GM23338 (cell line): ENCODE results near the gene RBM33. TPM values are rescaled to one million over a fixed set of nuclear protein-coding genes. Genes with fewer than 3 reads are reported as not detected.

Source experiments
- ATAC-seq: fragments of 200-7000 bp; cut with Tn5 transposase; 3 replicates; pipeline ENCODE4 v1.9.1; 2020
- DNase-seq: peaks from one replicate; pipeline ENCODE4 v3.0.0-alpha.2; 2015; ENCODE audit warnings: low spot score
- H2AFZ ChIP-seq: fragments of 200-600 bp; sonication (generic); 2 replicates; pipeline ENCODE4 v1.8.0; 2016; ENCODE audit warnings: antibody characterized with exemption, mild to moderate bottlenecking, moderate library complexity
- H3F3A ChIP-seq: fragments of 200-600 bp; sonication (generic); replicated peaks from 2 replicates; pipeline ENCODE4 v1.8.0; 2017; ENCODE audit warnings: antibody characterized with exemption, mixed run types, low read depth
- H3K27ac ChIP-seq: fragments of 200-600 bp; sonication (generic); 2 replicates; pipeline ENCODE4 v1.6.1; 2016; ENCODE audit warnings: low read depth
- H3K27me3 ChIP-seq: fragments of 200-600 bp; sonication (generic); 2 replicates; pipeline ENCODE4 v1.8.0; 2016; ENCODE audit warnings: mild to moderate bottlenecking, mixed run types, moderate library complexity; ENCODE audit not compliant: insufficient read depth
- H3K36me3 ChIP-seq: fragments of 200-600 bp; sonication (generic); 2 replicates; pipeline ENCODE4 v1.8.0; 2016; ENCODE audit warnings: mild to moderate bottlenecking; ENCODE audit not compliant: insufficient read depth
- H3K4me1 ChIP-seq: fragments of 200-600 bp; sonication (generic); 2 replicates; pipeline ENCODE4 v1.8.0; 2016; ENCODE audit warnings: mild to moderate bottlenecking, moderate library complexity; ENCODE audit not compliant: insufficient read depth
- H3K4me2 ChIP-seq: fragments of 200-600 bp; sonication (generic); 2 replicates; pipeline ENCODE4 v1.7.1; 2017; ENCODE audit warnings: mixed run types
- H3K4me3 ChIP-seq: fragments of 200-600 bp; sonication (generic); 2 replicates; pipeline ENCODE4 v1.6.1; 2016; ENCODE audit warnings: mixed run types
- H3K79me2 ChIP-seq: fragments of 200-600 bp; sonication (generic); replicated peaks from 2 replicates; pipeline ENCODE4 v1.8.0; 2017; ENCODE audit warnings: mild to moderate bottlenecking; ENCODE audit not compliant: insufficient read depth
- H3K9me2 ChIP-seq: fragments of 200-600 bp; sonication (generic); 2 replicates; pipeline ENCODE4 v1.8.0; 2017; ENCODE audit not compliant: insufficient read depth
- H4K20me1 ChIP-seq: fragments of 200-600 bp; sonication (generic); replicated peaks from 2 replicates; pipeline ENCODE4 v1.8.0; 2017; ENCODE audit warnings: mild to moderate bottlenecking; ENCODE audit not compliant: insufficient read depth
- H3K27ac Mint-ChIP-seq: 2 replicates; pipeline ENCODE4 v1.8.0; 2020; ENCODE audit warnings: inconsistent platforms, mild to moderate bottlenecking, moderate library complexity, mixed read lengths
- H3K27me3 Mint-ChIP-seq: 3 replicates; pipeline ENCODE4 v1.8.0; 2022; ENCODE audit warnings: low read depth, mild to moderate bottlenecking, moderate library complexity, mixed read lengths, inconsistent platforms; ENCODE audit not compliant: insufficient read depth, poor library complexity
- H3K36me3 Mint-ChIP-seq: 3 replicates; pipeline ENCODE4 v1.8.0; 2021; ENCODE audit warnings: low read depth, mild to moderate bottlenecking, inconsistent platforms, moderate library complexity, mixed read lengths
- H3K4me1 Mint-ChIP-seq: 3 replicates; pipeline ENCODE4 v1.8.0; 2020; ENCODE audit warnings: mild to moderate bottlenecking, inconsistent platforms, mixed read lengths
- H3K4me3 Mint-ChIP-seq: 3 replicates; pipeline ENCODE4 v1.8.0; 2021; ENCODE audit warnings: moderate library complexity, mild to moderate bottlenecking, inconsistent platforms, mixed read lengths
- H3K9me3 Mint-ChIP-seq: 3 replicates; pipeline ENCODE4 v1.8.0; 2020; ENCODE audit warnings: moderate library complexity, mild to moderate bottlenecking, inconsistent platforms, mixed read lengths
- EZH2 ChIP-seq: fragments of 200-600 bp; sonication (generic); IDR thresholded peaks from one replicate; pipeline ENCODE4 v1.8.0; 2017; ENCODE audit warnings: antibody characterized with exemption, mild to moderate bottlenecking, low read depth; ENCODE audit not compliant: unreplicated experiment
- EZH2phosphoT487 ChIP-seq: fragments of 200-600 bp; sonication (generic); IDR thresholded peaks from one replicate; pipeline ENCODE4 v1.8.1; 2018; ENCODE audit warnings: antibody characterized with exemption; ENCODE audit not compliant: unreplicated experiment
- POLR2AphosphoS5 ChIP-seq: IDR thresholded peaks from 2 replicates; pipeline ENCODE4 v1.6.1; 2016; ENCODE audit warnings: antibody characterized with exemption, low read depth
- STAT1 ChIP-seq: IDR thresholded peaks from one replicate; pipeline ENCODE4 v1.6.1; 2016; ENCODE audit warnings: antibody characterized with exemption; ENCODE audit not compliant: unreplicated experiment
- ZNF331 ChIP-seq: fragments of 250-450 bp; sonication (Bioruptor Pico); IDR thresholded peaks from 2 replicates; pipeline ENCODE4 v1.5.0; 2020; ENCODE audit warnings: low read depth, mild to moderate bottlenecking, moderate library complexity
- polyA plus RNA-seq: library from polyadenylated mRNA; unstranded; fragments of >200 nt; fragmentation: Nextera tagmentation; extraction: Ambion mirVana; gene quantifications from 2 replicates; pipeline ENCODE4 v1.2.1, GENCODE V29; 2016
- total RNA-seq: library from RNA; depleted of rRNA; stranded (reverse); fragments of >200 nt; shearing (Covaris generic); gene quantifications from 2 replicates; pipeline ENCODE4 v1.2.3, GENCODE V29; 2014
- TF ChIP-seq, protein P1 (sequence below), 2 experiments: fragments of 200-600 bp in 1 of 2; sonication (generic) in 1 of 2; conservative IDR thresholded peaks; 2 replicates each; pipeline versions ENCODE4 v1.5.1 to v1.6.1; 2016 to 2017; ENCODE audit warnings: antibody characterized with exemption in 2 of 2, low read depth in 2 of 2, mild to moderate bottlenecking in 2 of 2, moderate library complexity in 1 of 2
- TF ChIP-seq, protein P2 (sequence below): fragments of 250-450 bp; sonication (Bioruptor Pico); IDR thresholded peaks from 2 replicates; pipeline ENCODE4 v1.5.0; 2020; ENCODE audit warnings: mild to moderate bottlenecking, moderate library complexity

Gene RBM33
- total and polyA plus RNA-seq, 2 experiments from 2014 or later: 47.7 to 94.7 TPM

DNA sequence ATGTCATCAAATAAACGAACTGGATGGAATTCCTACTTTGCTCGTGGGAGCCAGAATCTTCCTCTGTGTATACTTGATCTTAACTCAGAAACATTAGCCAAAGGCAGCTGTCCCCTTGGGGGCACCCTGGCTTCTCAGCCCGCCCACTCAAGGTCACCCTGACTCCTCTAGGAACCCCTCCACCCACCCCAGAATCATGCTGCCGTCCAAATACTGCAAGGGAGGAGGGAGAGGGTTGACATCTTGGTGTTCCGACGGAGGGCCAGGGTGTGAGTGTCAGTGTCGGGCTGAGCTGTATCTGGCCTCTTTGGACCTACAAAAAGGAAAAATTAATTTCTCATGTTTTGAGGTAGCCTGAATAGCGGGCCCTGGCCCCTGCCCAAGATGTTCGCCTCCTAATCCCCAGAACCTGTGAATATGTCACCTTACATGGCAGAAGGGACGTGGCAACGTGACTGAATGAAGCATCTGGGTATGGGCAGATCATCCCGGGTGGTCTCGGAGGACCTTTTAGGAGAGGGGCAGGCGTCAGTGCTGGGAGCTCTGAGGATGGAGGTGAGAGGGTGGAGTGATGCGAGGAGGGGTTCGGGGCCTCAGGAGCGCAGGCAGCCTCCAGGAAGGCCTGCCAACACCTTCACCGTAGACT lies 40.5 kb upstream of the RBM33 start (continued):
- TF ChIP-seq, protein P1, sequence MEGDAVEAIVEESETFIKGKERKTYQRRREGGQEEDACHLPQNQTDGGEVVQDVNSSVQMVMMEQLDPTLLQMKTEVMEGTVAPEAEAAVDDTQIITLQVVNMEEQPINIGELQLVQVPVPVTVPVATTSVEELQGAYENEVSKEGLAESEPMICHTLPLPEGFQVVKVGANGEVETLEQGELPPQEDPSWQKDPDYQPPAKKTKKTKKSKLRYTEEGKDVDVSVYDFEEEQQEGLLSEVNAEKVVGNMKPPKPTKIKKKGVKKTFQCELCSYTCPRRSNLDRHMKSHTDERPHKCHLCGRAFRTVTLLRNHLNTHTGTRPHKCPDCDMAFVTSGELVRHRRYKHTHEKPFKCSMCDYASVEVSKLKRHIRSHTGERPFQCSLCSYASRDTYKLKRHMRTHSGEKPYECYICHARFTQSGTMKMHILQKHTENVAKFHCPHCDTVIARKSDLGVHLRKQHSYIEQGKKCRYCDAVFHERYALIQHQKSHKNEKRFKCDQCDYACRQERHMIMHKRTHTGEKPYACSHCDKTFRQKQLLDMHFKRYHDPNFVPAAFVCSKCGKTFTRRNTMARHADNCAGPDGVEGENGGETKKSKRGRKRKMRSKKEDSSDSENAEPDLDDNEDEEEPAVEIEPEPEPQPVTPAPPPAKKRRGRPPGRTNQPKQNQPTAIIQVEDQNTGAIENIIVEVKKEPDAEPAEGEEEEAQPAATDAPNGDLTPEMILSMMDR (conservative IDR thresholded peaks at IDR 0.05; ENCODE audit: low read depth in 2 of 2): no peak
- no peak for TF ChIP-seq POLR2AphosphoS5

DNA sequence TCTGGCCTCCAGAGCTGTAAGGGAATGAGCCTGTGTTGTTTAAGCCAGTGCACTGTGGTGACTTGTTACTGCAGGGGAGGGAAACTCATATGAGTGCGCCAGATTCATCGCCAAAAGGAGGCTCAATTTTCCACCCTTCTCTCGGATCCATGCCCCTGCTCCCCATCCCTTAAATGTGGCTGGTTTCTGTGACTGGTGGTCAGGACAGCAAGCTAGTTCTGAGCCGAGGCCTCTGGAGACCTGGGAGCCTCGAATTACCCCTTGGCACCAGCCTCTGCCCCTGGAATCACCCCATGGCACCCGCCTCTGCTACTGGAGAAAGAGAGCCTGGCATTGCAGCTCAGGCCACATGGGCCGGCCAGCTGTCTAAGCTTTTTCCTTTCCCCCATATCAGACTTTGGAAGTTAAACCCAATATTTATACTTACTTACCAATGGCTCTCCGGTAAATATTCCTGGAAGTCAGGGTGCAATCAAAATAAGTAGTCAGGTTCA lies 39.9 kb upstream of the RBM33 start:
- TF ChIP-seq POLR2AphosphoS5: no peak
- no peak for TF ChIP-seq ZNF331 (CRISPR knock-in tag)
- TF ChIP-seq, protein P2, sequence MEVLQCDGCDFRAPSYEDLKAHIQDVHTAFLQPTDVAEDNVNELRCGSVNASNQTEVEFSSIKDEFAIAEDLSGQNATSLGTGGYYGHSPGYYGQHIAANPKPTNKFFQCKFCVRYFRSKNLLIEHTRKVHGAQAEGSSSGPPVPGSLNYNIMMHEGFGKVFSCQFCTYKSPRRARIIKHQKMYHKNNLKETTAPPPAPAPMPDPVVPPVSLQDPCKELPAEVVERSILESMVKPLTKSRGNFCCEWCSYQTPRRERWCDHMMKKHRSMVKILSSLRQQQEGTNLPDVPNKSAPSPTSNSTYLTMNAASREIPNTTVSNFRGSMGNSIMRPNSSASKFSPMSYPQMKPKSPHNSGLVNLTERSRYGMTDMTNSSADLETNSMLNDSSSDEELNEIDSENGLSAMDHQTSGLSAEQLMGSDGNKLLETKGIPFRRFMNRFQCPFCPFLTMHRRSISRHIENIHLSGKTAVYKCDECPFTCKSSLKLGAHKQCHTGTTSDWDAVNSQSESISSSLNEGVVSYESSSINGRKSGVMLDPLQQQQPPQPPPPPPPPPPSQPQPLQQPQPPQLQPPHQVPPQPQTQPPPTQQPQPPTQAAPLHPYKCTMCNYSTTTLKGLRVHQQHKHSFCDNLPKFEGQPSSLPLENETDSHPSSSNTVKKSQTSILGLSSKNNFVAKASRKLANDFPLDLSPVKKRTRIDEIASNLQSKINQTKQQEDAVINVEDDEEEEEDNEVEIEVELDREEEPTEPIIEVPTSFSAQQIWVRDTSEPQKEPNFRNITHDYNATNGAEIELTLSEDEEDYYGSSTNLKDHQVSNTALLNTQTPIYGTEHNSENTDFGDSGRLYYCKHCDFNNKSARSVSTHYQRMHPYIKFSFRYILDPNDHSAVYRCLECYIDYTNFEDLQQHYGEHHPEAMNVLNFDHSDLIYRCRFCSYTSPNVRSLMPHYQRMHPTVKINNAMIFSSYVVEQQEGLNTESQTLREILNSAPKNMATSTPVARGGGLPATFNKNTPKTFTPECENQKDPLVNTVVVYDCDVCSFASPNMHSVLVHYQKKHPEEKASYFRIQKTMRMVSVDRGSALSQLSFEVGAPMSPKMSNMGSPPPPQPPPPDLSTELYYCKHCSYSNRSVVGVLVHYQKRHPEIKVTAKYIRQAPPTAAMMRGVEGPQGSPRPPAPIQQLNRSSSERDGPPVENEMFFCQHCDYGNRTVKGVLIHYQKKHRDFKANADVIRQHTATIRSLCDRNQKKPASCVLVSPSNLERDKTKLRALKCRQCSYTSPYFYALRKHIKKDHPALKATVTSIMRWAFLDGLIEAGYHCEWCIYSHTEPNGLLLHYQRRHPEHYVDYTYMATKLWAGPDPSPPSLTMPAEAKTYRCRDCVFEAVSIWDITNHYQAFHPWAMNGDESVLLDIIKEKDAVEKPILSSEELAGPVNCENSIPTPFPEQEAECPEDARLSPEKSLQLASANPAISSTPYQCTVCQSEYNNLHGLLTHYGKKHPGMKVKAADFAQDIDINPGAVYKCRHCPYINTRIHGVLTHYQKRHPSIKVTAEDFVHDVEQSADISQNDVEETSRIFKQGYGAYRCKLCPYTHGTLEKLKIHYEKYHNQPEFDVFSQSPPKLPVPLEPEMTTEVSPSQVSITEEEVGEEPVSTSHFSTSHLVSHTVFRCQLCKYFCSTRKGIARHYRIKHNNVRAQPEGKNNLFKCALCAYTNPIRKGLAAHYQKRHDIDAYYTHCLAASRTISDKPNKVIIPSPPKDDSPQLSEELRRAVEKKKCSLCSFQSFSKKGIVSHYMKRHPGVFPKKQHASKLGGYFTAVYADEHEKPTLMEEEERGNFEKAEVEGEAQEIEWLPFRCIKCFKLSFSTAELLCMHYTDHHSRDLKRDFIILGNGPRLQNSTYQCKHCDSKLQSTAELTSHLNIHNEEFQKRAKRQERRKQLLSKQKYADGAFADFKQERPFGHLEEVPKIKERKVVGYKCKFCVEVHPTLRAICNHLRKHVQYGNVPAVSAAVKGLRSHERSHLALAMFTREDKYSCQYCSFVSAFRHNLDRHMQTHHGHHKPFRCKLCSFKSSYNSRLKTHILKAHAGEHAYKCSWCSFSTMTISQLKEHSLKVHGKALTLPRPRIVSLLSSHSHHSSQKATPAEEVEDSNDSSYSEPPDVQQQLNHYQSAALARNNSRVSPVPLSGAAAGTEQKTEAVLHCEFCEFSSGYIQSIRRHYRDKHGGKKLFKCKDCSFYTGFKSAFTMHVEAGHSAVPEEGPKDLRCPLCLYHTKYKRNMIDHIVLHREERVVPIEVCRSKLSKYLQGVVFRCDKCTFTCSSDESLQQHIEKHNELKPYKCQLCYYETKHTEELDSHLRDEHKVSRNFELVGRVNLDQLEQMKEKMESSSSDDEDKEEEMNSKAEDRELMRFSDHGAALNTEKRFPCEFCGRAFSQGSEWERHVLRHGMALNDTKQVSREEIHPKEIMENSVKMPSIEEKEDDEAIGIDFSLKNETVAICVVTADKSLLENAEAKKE (CRISPR knock-in tag): no peak
- no peak for TF ChIP-seq EZH2phosphoT487
- TF ChIP-seq STAT1: no peak
- no peak for TF ChIP-seq EZH2
- no peaks in the 10 kb centered on the region for H3K27me3 ChIP-seq
- H3K4me2 ChIP-seq: no peak overlapping the region
- Mint-ChIP-seq H3K36me3 (no peaks in the 10 kb centered on the region), H3K27ac (no peak overlapping the region), H3K4me1 (peaks cover 11% of the 10 kb centered on the region), H3K27me3 (peaks cover 5% of the 10 kb centered on the region), H3K4me3 (no peak overlapping the region), H3K9me3 (peaks cover 3% of the 10 kb centered on the region; the same call in 1 of the 3 replicates)
- no peak overlapping the region for H3K27ac ChIP-seq
- H2AFZ ChIP-seq: no peak overlapping the region
- no peaks in the 10 kb centered on the region for H4K20me1 ChIP-seq
- no peaks in the 10 kb centered on the region for H3K4me1 ChIP-seq
- no peak overlapping the region for H3K4me3 ChIP-seq
- no peaks in the 10 kb centered on the region for H3K79me2 ChIP-seq
- ATAC-seq: no peak
- H3K36me3 ChIP-seq: no peaks in the 10 kb centered on the region
- no peak for DNase-seq
- no peaks in the 10 kb centered on the region for H3K9me2 ChIP-seq
- no peaks in the 10 kb centered on the region for H3F3A ChIP-seq
